Progenitor cell of endocrine pancreas (in vitro differentiated cells): ENCODE data around the gene ADAMTS6. TPM values are rescaled to one million over a fixed set of nuclear protein-coding genes. Genes with fewer than 3 reads are reported as not detected.

Experiments used
- DNase-seq: peaks from one replicate; pipeline ENCODE4 v3.0.0; 2021; ENCODE audit warnings: low spot score; ENCODE audit not compliant: unreplicated experiment
- H3K27ac Mint-ChIP-seq: 2 replicates; pipeline ENCODE4 v1.8.0; 2021; ENCODE audit warnings: mild to moderate bottlenecking, moderate library complexity, mixed read lengths
- H3K27me3 Mint-ChIP-seq: 2 replicates; pipeline ENCODE4 v1.8.0; 2021; ENCODE audit warnings: mixed read lengths
- H3K36me3 Mint-ChIP-seq: 2 replicates; pipeline ENCODE4 v1.8.0; 2022; ENCODE audit warnings: mixed read lengths; ENCODE audit not compliant: insufficient read depth
- H3K4me1 Mint-ChIP-seq: 2 replicates; pipeline ENCODE4 v1.8.0; 2021; ENCODE audit warnings: low read depth, mixed read lengths
- H3K4me3 Mint-ChIP-seq: 2 replicates; pipeline ENCODE4 v1.8.0; 2021; ENCODE audit warnings: low read depth, mild to moderate bottlenecking, moderate library complexity, mixed read lengths
- H3K9me3 Mint-ChIP-seq: 2 replicates; pipeline ENCODE4 v1.8.0; 2021; ENCODE audit warnings: low read depth, mixed read lengths
- total RNA-seq: library from RNA; stranded (reverse); gene quantifications from 2 replicates; pipeline ENCODE4 v1.2.1, GENCODE V29; 2021
- TF ChIP-seq, protein P1 (sequence below): fragments of 200-600 bp; sonication (generic); IDR thresholded peaks from one replicate; pipeline ENCODE4 v1.5.0; 2021; ENCODE audit warnings: antibody characterized with exemption, mild to moderate bottlenecking; ENCODE audit not compliant: unreplicated experiment

Gene ADAMTS6
- total RNA-seq, 1 donor from 2014 or later = 13.0 TPM

DNA sequence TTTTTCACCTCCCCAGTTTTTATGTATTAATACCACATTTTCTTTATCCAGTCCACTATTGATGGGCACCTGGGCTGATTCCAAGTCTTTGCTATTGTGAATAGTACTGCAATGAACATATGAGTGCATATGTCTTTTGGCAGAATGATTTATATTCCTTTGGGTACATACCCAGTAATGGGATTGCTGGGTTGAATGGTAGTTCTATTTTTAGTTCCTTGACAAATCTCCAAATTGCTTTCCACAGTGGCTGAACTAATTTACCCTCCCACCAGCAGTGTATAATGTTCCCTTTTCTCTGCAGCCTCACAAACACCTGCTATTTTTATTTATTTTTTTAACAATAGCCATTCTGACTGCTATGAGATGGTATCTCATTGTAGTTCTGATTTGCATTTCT, 340.2 kb downstream of the ADAMTS6 start:
- no peak overlapping the region for H3K27ac Mint-ChIP-seq
- H3K4me3 Mint-ChIP-seq = no peak overlapping the region
- no peaks in the 10 kb centered on the region for H3K27me3 Mint-ChIP-seq
- TF ChIP-seq, protein P1, sequence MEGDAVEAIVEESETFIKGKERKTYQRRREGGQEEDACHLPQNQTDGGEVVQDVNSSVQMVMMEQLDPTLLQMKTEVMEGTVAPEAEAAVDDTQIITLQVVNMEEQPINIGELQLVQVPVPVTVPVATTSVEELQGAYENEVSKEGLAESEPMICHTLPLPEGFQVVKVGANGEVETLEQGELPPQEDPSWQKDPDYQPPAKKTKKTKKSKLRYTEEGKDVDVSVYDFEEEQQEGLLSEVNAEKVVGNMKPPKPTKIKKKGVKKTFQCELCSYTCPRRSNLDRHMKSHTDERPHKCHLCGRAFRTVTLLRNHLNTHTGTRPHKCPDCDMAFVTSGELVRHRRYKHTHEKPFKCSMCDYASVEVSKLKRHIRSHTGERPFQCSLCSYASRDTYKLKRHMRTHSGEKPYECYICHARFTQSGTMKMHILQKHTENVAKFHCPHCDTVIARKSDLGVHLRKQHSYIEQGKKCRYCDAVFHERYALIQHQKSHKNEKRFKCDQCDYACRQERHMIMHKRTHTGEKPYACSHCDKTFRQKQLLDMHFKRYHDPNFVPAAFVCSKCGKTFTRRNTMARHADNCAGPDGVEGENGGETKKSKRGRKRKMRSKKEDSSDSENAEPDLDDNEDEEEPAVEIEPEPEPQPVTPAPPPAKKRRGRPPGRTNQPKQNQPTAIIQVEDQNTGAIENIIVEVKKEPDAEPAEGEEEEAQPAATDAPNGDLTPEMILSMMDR = no peak
- H3K4me1 Mint-ChIP-seq = peaks cover 9% of the 10 kb centered on the region
- DNase-seq = no peak
- H3K36me3 Mint-ChIP-seq = no peaks in the 10 kb centered on the region
- no peaks in the 10 kb centered on the region for H3K9me3 Mint-ChIP-seq

DNA sequence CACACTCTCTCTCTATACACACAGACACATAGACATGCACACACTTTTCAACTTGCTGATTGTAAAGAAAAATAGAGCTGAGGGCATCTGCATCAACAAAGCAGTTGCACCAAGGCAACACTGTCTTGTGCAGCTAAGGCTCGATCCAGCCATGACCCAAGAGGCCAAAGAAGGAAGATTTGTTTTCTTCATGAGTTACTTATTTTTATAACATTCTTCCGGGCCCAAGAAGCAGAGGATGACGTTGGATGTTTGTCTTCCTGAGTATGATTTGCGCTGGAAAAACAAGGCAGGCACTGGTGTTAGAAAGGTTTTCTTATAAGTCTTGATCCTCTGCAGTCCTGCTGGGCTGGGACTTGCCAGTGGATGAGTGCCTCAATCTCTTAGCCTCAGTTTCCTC, 344.1 kb downstream of the ADAMTS6 start:
- Mint-ChIP-seq H3K27ac (no peak overlapping the region), H3K36me3 (no peaks in the 10 kb centered on the region), H3K27me3 (no peaks in the 10 kb centered on the region), H3K4me1 (peaks cover 7% of the 10 kb centered on the region), H3K4me3 (no peak overlapping the region), H3K9me3 (no peaks in the 10 kb centered on the region)
- no peak for DNase-seq
- TF ChIP-seq, protein P1 = no peak

DNA sequence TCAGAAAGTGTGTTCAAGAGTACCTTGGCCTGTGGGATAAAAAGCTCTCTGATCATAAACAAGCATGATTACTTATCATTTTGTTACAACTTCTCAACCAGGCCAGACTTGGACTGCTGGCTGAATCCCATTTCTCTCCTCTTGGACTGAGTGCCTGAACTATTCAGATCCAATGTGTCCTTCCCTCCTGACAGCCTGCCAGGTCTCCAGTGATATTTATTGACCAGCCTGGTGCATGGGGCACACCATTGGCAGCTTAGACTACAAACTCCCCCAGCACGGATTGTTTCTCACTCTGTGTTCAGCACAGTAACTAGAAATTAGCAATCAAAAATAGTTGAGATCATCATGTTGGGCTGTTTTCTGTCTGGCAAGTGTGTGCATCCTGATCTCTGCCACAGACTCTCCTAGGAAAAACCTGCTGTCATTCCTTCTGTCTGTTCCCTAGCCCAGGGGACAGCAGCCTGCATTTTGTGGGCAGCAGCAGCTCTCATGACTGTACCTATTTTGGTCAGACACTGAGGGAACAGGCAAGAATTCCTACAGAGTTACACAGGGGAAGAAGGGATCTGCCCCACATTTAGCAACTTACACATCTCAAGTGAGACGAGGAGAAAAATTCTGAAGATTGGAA, 348.1 kb downstream of the ADAMTS6 start:
- no peak overlapping the region for H3K4me3 Mint-ChIP-seq
- TF ChIP-seq, protein P1 = no peak
- no peaks in the 10 kb centered on the region for H3K36me3 Mint-ChIP-seq
- H3K27ac Mint-ChIP-seq = no peak overlapping the region
- DNase-seq = no peak
- H3K4me1 Mint-ChIP-seq = peaks cover 1% of the 10 kb centered on the region
- H3K9me3 Mint-ChIP-seq = no peaks in the 10 kb centered on the region
- H3K27me3 Mint-ChIP-seq = no peaks in the 10 kb centered on the region

DNA sequence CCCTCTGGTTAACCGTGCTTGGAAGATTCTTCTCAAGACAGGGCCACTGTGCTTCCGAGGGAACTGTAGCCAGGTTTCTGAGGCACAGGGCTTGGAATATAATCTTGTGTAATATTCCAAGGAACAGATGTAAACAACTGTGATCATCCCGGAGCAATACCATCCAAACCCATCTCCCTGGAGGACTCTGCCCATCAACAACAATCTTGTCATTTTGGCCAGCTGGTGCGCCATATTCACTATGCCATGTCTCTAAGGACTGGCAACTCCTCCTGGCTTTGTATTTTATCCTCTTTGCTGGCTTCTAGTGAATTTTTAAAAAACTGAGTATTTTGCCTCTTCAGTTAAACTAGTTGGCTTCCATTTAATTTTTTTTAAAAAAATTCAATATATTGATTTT, 349.3 kb downstream of the ADAMTS6 start:
- TF ChIP-seq, protein P1 = no peak
- Mint-ChIP-seq H3K4me1 (peaks cover 1% of the 10 kb centered on the region), H3K27me3 (no peaks in the 10 kb centered on the region), H3K4me3 (no peak overlapping the region), H3K27ac (no peak overlapping the region), H3K36me3 (no peaks in the 10 kb centered on the region), H3K9me3 (no peaks in the 10 kb centered on the region)
- no peak for DNase-seq

DNA sequence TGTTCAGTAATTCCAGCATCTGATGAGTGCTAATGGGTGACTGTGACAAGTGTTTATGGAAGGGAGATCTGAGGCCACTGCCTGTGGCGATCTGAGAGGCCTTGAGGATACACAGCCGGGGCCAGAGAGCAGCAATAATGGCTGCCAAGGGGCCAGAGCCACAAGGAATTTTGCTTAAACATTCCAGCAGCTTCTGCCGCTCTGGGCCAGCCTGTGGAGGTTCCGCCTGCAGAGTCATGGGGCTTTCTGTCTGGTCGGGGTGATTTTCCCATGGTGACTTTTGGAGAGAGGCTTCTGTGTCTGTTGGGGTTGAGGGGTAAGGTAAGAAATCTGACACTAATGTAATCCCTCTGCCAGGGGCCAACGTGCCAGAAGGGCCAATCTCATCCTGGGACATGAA, 353.5 kb downstream of the ADAMTS6 start:
- H3K27ac Mint-ChIP-seq = no peak overlapping the region
- H3K4me1 Mint-ChIP-seq = peaks cover 2% of the 10 kb centered on the region
- no peaks in the 10 kb centered on the region for H3K36me3 Mint-ChIP-seq
- no peaks in the 10 kb centered on the region for H3K9me3 Mint-ChIP-seq
- TF ChIP-seq, protein P1 = no peak
- peaks cover 3% of the 10 kb centered on the region for H3K27me3 Mint-ChIP-seq
- H3K4me3 Mint-ChIP-seq = no peak overlapping the region
- DNase-seq = no peak
